A673 (cell line): ENCODE measurements around the gene CD300LF.

Source experiments
- CTCF ChIP-seq: fragments of 300-800, 200-600 bp; sonication (generic); conservative IDR thresholded peaks from 2 replicates; pipeline ENCODE4 v1.5.1; 2017; ENCODE audit warnings: low read depth, mild to moderate bottlenecking, antibody characterized with exemption, low read length, moderate library complexity, mixed read lengths
- EZH2 ChIP-seq: fragments of 200-600 bp; sonication (generic); IDR thresholded peaks from 2 replicates; pipeline ENCODE4 v1.6.1; 2017; ENCODE audit warnings: borderline replicate concordance, low read depth, mild to moderate bottlenecking, mixed read lengths, antibody characterized with exemption, low read length; ENCODE audit not compliant: poor library complexity, severe bottlenecking

DNA sequence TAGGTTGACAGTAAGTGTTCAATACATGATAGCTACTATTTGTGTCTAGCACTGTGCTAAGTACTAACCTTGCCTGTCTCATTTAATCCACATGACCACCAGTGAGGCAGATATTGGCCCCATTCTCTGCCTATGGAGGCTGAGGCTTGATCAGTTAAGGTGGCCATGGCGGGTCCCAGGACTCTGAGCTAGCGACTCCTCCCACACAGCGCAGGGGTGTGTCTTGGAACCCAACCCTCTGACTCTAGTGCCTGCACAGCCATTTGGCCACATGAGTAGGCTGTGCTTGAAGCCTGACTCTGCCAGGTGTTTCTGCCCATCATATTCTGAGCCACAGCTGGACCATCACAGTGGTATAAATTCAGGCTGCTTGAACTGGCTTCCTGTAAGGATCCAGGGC is 42.1 kb upstream of the CD300LF start:
- TF ChIP-seq CTCF (no peak), EZH2 (no peak)
